Fibroblast of mammary gland (primary cell): Measurements from ENCODE around the gene TBL1Y.

Source experiments
- DNase-seq: peaks from one replicate; pipeline ENCODE4 v3.0.0-alpha.2; 2010; ENCODE audit warnings: low read depth
- H3K4me3 ChIP-seq: 2 replicates; pipeline ENCODE4 v1.5.1; 2011; ENCODE audit warnings: low read depth, mild to moderate bottlenecking, low read length, moderate library complexity; ENCODE audit not compliant: control insufficient read depth
- TF ChIP-seq, protein P1 (sequence below): conservative IDR thresholded peaks from 2 replicates; pipeline ENCODE4 v1.5.1; 2011; ENCODE audit warnings: low read depth, low read length, inconsistent platforms; ENCODE audit not compliant: control insufficient read depth, insufficient read depth

TBL1Y gene

DNA sequence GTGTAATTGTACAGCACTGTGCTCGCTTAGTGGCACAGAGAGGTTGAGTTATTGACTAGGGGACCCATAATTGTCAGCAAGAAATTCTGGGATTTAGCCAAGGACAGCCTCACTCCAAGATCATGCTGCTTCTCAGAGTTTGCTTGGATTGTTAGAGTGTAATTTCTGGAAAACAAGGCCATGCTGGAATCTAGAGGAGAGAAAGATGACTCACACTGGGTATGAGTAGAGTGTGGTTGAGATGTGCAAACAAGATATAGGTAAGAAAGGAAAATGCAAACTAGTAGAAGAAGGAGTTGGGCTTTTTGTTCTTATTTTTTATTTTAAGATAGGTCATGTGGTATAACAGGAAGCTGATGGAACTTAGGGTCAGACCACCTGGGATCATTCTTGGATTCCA, 97.4 kb downstream of the TBL1Y start:
- TF ChIP-seq, protein P1, sequence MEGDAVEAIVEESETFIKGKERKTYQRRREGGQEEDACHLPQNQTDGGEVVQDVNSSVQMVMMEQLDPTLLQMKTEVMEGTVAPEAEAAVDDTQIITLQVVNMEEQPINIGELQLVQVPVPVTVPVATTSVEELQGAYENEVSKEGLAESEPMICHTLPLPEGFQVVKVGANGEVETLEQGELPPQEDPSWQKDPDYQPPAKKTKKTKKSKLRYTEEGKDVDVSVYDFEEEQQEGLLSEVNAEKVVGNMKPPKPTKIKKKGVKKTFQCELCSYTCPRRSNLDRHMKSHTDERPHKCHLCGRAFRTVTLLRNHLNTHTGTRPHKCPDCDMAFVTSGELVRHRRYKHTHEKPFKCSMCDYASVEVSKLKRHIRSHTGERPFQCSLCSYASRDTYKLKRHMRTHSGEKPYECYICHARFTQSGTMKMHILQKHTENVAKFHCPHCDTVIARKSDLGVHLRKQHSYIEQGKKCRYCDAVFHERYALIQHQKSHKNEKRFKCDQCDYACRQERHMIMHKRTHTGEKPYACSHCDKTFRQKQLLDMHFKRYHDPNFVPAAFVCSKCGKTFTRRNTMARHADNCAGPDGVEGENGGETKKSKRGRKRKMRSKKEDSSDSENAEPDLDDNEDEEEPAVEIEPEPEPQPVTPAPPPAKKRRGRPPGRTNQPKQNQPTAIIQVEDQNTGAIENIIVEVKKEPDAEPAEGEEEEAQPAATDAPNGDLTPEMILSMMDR: no peak
- no peak overlapping the region for H3K4me3 ChIP-seq
- no peak for DNase-seq

DNA sequence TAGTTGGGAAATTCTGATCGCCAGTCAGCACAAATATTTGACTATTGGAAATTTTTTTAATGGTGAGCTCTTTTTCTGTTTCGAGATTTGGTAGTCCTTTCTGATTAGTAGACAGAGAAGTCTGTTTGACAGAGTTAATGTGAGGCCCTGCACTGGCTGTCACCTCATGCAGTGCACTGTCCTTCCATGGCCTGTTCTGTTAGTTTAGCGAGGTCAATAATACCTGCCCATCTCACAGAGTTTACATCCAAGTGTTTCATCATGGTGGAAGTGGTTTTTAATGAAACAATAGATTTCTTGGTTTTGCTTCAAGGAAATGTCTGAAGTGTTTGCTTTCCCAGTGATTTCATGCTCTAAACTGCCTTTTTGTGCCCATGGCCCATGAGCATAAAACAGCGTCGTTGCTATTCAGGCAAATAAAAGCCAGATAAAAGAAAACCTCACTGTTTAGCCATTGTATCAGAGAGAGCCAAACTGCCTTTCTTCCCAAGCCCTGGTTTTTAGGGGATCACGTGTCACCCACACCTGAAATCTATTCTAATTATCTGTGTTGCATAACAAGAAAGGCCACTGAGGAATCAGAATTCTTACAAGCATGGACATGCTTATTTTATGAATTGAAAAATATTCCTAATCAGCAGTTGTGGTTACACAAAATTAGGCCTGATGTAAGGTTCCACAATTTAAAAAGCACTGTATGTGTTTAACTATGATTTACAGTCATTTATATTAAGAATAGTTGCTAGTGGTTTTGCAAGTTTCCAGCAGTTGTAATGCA, 98.3 kb downstream of the TBL1Y start:
- no peak overlapping the region for H3K4me3 ChIP-seq
- DNase-seq: no peak
- TF ChIP-seq, protein P1: no peak

DNA sequence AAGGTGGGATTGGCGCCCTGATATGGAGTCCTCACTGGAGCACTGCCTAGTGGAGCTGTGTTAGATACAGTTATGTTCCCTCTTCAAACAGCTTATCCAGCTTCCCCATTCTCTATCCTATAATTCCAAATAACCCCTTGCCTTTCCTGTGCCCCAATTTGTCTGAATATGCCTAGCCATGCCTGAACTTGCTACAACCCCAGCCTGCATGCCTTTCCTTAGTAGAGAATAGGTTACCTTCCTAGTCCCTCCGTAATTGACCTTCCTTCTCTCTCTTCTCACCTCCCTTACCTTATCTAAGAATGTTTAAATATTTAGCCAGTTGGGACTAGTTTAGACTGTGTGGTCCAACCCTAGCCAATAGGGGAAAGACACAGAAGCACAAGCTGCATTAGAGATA, 102.6 kb downstream of the TBL1Y start:
- TF ChIP-seq, protein P1: no peak
- no peak for DNase-seq
- no peak overlapping the region for H3K4me3 ChIP-seq

DNA sequence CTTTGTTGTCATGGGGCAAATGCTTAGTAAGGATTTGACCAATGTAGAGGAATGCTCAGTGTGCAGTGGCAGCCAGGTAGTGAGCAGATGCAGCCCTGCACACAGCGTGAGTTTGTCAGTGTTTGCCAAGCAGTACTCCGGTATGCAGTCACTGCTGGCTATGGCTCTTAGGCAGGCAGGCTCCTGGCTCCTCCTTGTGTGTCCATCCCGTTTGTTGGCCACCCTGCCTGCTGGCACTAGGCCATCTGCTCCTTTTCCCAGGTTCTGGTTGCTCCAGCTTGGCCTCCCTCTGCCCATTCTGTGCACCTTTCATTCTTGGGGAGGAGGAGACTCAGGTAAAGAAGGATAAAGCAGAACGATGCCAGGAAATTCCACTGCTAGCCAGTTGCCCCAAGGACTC, 106.0 kb downstream of the TBL1Y start:
- TF ChIP-seq, protein P1: no peak
- H3K4me3 ChIP-seq: no peak overlapping the region
- no peak for DNase-seq

DNA sequence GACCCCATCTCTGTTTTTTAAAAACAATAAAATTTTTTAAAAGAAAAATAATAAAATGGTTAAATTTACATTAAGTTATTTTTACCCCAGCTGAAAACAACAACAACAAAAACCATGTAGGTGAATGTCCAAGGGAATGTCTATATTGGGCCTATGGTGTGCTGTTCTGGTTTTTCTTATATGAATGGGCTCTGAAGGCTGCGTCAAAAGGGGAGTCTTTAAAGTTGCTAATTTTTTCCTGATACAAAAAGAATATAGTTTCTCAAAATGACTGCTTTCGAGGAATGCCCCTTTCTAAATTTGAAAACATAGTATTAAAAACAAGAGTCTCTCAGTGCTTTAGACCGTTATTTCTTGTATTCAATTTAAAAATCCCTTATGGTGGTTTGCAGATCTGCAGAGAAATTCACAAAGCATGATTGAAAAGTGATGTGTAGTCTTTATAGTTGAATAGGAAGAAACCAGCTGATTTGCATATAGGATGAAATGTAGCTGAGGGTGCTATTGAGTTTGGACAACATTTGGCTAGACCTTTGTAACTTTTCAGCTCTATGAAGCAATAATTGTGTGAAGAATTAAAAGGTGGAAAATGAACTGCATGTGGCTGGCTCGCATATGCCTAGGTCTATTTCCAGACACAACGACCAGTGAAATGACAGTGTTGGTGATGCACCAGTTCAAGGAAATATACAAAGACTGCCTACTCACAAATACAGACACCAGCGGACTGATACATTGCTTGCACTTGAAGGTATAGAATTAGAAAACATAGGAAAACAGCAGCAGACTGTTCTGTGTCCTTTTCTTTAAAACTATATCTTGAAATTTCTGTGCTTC, 107.0 kb downstream of the TBL1Y start:
- TF ChIP-seq, protein P1: no peak

DNA sequence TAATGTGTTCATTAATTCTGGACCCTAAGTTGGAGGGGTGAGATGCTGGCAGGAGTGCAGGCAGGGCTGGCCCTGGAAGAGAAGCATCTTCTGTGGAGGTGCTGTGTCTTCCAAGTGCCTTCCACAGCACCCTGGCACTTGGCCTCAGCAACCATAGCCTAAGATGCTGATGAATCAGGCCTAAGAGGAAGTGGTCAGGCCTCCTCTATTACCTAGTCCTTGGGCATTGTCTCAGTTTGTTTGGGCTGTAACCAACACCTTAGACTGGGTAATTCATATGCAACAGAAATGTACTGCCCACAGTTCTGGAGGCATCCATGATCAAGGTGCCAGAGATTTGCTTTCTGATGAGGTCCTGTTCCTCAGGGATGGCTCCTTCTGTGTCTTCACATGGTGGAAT, 128.5 kb downstream of the TBL1Y start:
- TF ChIP-seq, protein P1: no peak
- DNase-seq: no peak
- no peak overlapping the region for H3K4me3 ChIP-seq

More for the DNA sequence above, 107.0 kb downstream of the TBL1Y start:
- H3K4me3 ChIP-seq: no peak overlapping the region
- DNase-seq: no peak
